SH-SY5Y (cell line): ENCODE measurements around the gene NAT8L.

ENCODE experiments used
- GATA2 ChIP-seq: IDR thresholded peaks from 2 replicates; pipeline ENCODE4 v1.6.1; 2011; ENCODE audit warnings: mild to moderate bottlenecking, low read depth, low read length
- GATA3 ChIP-seq: IDR thresholded peaks from 2 replicates; pipeline ENCODE4 v1.6.1; 2011; ENCODE audit warnings: low read depth, mild to moderate bottlenecking, low read length, moderate library complexity

DNA sequence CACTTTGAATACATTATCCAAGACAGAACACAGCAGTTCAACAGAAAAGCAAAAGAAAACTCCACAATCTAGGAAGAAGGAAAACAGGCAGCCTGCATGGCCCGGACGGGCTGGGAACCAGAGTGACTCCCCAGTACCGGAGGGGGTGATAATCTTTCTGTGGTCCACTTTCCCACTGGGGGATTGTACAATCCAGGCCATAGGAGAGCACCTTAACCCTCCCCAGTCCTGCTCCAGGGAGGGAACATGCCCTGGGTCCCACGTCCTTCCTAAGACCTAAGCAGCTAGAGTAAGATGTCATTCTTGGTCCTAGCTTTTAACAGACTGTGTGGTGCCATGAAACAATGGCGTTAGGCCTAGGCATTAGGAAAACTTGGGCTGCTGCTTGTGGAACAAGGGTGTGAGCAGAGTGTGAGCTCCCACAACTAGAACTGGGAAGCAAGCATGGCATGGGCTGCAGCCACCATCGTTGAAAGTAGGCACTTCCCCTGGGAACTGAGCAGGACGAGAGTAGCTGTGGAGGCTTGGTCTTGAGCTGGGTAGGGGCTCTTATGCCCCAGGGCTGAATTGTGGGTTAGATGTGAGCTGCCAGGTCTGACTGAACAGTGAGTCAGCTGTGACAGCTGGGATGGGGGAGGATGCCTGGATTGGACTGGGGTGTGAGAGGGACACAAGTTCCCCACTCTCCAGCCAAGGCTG lies 42.4 kb downstream of the NAT8L start:
- TF ChIP-seq GATA3 (no peak), GATA2 (no peak)
